CD4-positive, alpha-beta T cell treated with Interleukin-4 for 4 hours (primary cell): ENCODE data around the gene SLC26A2.
"Not testable (repeated sequence)": the region's sequence is repeated elsewhere in the genome, so short reads cannot be mapped to it uniquely, and the experiment has no call there.

ENCODE experiments used
- DNase-seq: peaks from one replicate; pipeline ENCODE4 v3.0.0-alpha.2; 2020

SLC26A2 gene

GRCh38 chr5:149937610-149938009 lies 22.9 kb upstream of the SLC26A2 start:
- DNase-seq, result no peak

- DNase-seq, result no peak
These were observed 22.3 kb upstream of the SLC26A2 start for GRCh38 chr5:149938279-149938678.

GRCh38 chr5:149938791-149939358 lies 21.7 kb upstream of the SLC26A2 start:
- no peak for DNase-seq

- no peak for DNase-seq
These were observed 21.0 kb upstream of the SLC26A2 start for GRCh38 chr5:149939546-149939945.

GRCh38 chr5:149940077-149940574 lies 20.4 kb upstream of the SLC26A2 start:
- no peak for DNase-seq

GRCh38 chr5:149940941-149941644 lies 19.5 kb upstream of the SLC26A2 start:
- DNase-seq, result no peak

GRCh38 chr5:149941795-149942194 lies 18.8 kb upstream of the SLC26A2 start:
- no peak for DNase-seq

- no peak for DNase-seq
These were observed 18.4 kb upstream of the SLC26A2 start for GRCh38 chr5:149942199-149942598.

- DNase-seq, result not testable (repeated sequence)
These were observed 17.8 kb upstream of the SLC26A2 start for GRCh38 chr5:149942741-149943169.

GRCh38 chr5:149943177-149943949 lies 17.2 kb upstream of the SLC26A2 start:
- not testable (repeated sequence) for DNase-seq

- no peak for DNase-seq
These were observed 15.9 kb upstream of the SLC26A2 start, which contains the start of gene PDE6A for GRCh38 chr5:149944666-149945065. Gene PDE6A, minus strand, starts transcription at chr5:149944793. Its CDS starts 120 bp downstream, at chr5:149944673.

- no peak for DNase-seq
These were observed 14.4 kb upstream of the SLC26A2 start for GRCh38 chr5:149946118-149946517.

- DNase-seq, result no peak
These were observed 11.6 kb upstream of the SLC26A2 start for GRCh38 chr5:149948993-149949392.

GRCh38 chr5:149951138-149951749 lies 9.3 kb upstream of the SLC26A2 start:
- DNase-seq, result no peak

- DNase-seq, result no peak
These were observed 7.0 kb upstream of the SLC26A2 start for GRCh38 chr5:149953436-149954121.

GRCh38 chr5:149954798-149955197 lies 5.8 kb upstream of the SLC26A2 start:
- no peak for DNase-seq

GRCh38 chr5:149956685-149957084 lies 3.9 kb upstream of the SLC26A2 start:
- DNase-seq, result no peak

GRCh38 chr5:149957855-149958254 lies 2.7 kb upstream of the SLC26A2 start:
- DNase-seq, result no peak

- peak; percentile 75 for DNase-seq
These were observed 937 bp upstream of the SLC26A2 start for GRCh38 chr5:149959406-149960236.

GRCh38 chr5:149961186-149961685 lies 678 bp downstream of the SLC26A2 start:
- DNase-seq, result no peak

- peak; percentile 14 for DNase-seq
These were observed 1.4 kb downstream of the SLC26A2 start for GRCh38 chr5:149961957-149962409.
